Mesodermal cell (in vitro differentiated cells): ENCODE results near the gene ADGRE1.

Experiments used
- H3K27ac ChIP-seq: 2 replicates; pipeline ENCODE4 v1.7.0; 2013; ENCODE audit warnings: mild to moderate bottlenecking, low read depth, low read length, moderate library complexity; ENCODE audit not compliant: severe bottlenecking
- H3K36me3 ChIP-seq: 2 replicates; pipeline ENCODE4 v1.7.1; 2013; ENCODE audit warnings: mild to moderate bottlenecking, low read length, moderate library complexity; ENCODE audit not compliant: control insufficient read depth, insufficient read depth
- H3K4me1 ChIP-seq: one replicate; pipeline ENCODE4 v1.7.1; 2013; ENCODE audit warnings: mild to moderate bottlenecking, low read length; ENCODE audit not compliant: insufficient read depth, control insufficient read depth, poor library complexity, severe bottlenecking
- H3K4me3 ChIP-seq: 2 replicates; pipeline ENCODE4 v1.7.0; 2013; ENCODE audit warnings: low read length, control low read depth, mild to moderate bottlenecking; ENCODE audit not compliant: insufficient read depth, poor library complexity, severe bottlenecking; ENCODE audit errors: extremely low read depth
- H3K9me3 ChIP-seq: 2 replicates; pipeline ENCODE4 v1.7.1; 2013; ENCODE audit warnings: mild to moderate bottlenecking, low read length, moderate library complexity; ENCODE audit not compliant: control insufficient read depth
- WGBS, 2 experiments: methylation state at CpG; one replicate each; pipeline ENCODE4 v1.1.5; 2013; ENCODE audit warnings: missing lambda C conversion rate in 2 of 2; ENCODE audit not compliant: insufficient coverage in 2 of 2; 5-methylcytosine and 5-hydroxymethylcytosine counted together

The ADGRE1 gene

DNA sequence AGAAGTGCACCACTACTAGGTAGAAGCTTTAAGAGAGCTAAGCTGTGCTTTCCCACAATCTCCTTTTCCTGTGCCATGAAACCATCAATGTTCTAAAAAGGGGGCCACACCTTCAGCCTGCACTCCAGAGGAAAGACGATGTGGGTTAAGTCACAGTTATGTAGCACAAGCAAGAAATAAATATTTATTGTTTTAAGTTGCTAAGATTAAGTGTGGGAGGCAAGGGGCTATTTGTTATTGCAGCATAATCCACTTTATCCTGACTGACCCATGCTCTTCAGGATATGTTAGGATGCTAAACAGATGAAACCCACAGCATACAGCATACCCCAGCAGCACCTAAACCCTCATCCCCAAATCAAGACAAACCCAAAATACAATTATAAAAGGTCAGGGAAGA lies 69.2 kb downstream of the ADGRE1 start:
- WGBS, 2 experiments, result no CpG with 5 or more reads among the region's 1 CpG
- no peaks in the 10 kb centered on the region for H3K4me1 ChIP-seq
- no peak overlapping the region for H3K4me3 ChIP-seq
- peaks cover 69% of the 10 kb centered on the region for H3K9me3 ChIP-seq
- no peaks in the 10 kb centered on the region for H3K36me3 ChIP-seq
- no peak overlapping the region for H3K27ac ChIP-seq

DNA sequence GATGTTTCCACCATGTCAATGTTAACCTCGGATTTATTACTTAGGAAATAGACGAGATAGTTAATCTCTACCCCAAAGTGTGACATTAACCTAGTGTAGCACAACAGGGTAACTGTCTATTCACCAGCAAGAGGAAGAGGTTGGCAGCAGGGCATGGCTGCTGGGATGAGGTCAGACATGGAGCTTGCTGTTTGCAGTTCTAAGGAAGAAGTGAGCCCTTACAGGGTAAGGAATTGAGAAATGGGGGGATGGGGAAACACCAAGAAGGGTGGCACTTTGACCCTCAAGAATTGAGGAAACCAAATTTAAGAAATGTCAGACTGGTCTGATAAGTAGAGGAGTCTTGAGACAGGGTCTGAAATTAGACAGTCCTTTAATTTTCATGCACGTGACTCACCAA lies 71.4 kb downstream of the ADGRE1 start:
- H3K9me3 ChIP-seq, result peaks cover 71% of the 10 kb centered on the region
- H3K27ac ChIP-seq, result no peak overlapping the region
- WGBS, 2 experiments, result 53% methylated on average over 2 of the region's 3 CpGs; no CpG with 5 or more reads in 1 of the 2 experiments
- H3K4me1 ChIP-seq, result no peaks in the 10 kb centered on the region
- H3K4me3 ChIP-seq, result no peak overlapping the region
- H3K36me3 ChIP-seq, result no peaks in the 10 kb centered on the region

DNA sequence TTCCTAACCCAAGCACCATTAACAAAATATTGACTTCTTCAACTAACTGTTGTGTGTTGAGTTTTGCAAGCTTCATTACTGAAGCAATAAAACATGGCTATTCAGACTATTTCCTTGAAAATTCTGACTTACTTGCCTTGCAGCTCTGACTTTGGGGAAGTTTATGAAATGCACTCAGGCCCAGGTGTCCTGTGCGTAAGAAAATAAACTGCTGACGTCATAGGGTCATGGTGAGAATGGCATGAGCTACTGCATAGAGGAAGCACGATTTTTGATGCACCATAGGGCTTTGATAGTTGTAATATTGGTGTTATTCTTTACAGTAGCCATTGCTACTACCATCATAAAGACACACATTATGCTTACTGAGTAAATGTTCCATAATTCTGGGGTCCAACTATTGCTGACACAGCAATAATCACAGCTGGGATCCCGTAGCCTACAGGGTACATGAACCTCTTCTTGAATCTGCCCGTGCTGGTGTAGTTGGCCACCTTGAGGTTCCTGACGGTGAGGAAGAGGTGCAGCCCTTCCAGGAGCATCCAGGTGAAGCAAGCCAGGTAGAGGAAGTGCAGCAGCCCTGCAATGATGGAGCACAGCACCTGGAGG lies 76.0 kb downstream of the ADGRE1 start:
- WGBS, 2 experiments, result 61 to 62% methylated on average over 4 of the region's 6 CpGs
- H3K4me3 ChIP-seq, result no peak overlapping the region
- H3K36me3 ChIP-seq, result no peaks in the 10 kb centered on the region
- no peaks in the 10 kb centered on the region for H3K4me1 ChIP-seq
- H3K9me3 ChIP-seq, result peaks cover 58% of the 10 kb centered on the region
- H3K27ac ChIP-seq, result no peak overlapping the region

DNA sequence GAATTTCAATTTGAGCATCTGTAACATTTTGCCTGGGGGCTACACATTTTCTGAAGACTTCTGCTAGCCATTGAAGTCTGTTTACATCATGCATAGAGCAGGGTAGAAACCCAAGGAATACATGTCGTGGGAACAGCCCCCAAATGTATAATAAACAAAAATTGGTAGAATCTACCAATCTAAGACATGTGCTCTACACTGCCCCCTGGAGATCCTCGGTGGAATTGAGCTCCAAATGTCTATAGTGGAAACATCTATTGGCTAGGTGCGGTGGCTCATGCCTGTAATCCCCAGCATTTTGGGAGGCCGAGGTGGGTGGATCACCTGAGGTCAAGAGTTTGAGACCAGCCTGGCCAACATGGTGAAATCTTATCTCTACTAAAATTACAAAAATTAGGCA lies 76.6 kb downstream of the ADGRE1 start:
- no peak overlapping the region for H3K27ac ChIP-seq
- 48 to 55% methylated on average over 3 to 4 of the region's 4 CpGs for WGBS, 2 experiments
- no peak overlapping the region for H3K4me3 ChIP-seq
- no peaks in the 10 kb centered on the region for H3K36me3 ChIP-seq
- H3K4me1 ChIP-seq, result no peaks in the 10 kb centered on the region
- peaks cover 55% of the 10 kb centered on the region for H3K9me3 ChIP-seq

DNA sequence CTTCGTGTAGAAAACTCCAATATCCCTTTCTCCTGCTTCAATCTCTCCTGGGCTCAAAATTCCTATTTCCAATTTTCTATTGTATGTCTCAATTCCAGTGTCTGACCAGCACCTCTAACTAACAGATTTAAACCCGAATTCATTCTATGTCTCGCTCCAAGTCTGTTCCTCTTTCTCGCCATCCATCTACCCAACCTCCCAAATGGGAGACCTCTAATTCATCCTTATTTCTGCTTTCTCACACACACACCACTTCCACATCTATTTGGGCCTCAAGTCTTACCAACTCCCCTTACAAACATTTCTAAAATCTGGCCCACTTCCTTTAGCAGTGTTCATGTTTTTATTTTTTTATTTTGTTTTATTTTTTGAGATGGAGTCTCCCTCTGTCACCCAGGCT lies 80.6 kb downstream of the ADGRE1 start:
- Histone ChIP-seq H3K4me3 (no peak overlapping the region), H3K4me1 (no peaks in the 10 kb centered on the region), H3K36me3 (no peaks in the 10 kb centered on the region), H3K27ac (no peak overlapping the region), H3K9me3 (peaks cover 42% of the 10 kb centered on the region)
- 65 to 67% methylated on average over 4 of the region's 4 CpGs for WGBS, 2 experiments

DNA sequence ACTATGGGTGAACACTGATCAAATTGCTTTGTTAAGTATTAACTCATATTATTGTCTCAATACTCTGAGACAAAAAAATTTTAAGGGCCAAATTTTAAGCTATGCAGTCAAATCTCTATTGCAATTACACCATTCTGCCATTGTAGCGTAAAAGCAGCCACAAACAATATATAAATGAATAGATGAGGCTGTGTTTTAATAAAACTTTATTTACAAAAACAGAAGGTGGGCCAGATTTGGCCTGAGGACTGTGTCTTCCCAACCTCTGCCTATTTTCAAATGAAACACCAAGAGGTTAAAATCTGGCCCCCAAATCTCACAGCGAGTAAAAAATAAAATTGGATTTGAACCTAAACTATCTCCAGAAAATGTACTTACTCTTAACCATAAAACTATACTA lies 82.1 kb downstream of the ADGRE1 start:
- Histone ChIP-seq H3K4me3 (no peak overlapping the region), H3K36me3 (no peaks in the 10 kb centered on the region), H3K4me1 (no peaks in the 10 kb centered on the region), H3K9me3 (peaks cover 38% of the 10 kb centered on the region), H3K27ac (no peak overlapping the region)
- WGBS, 2 experiments, result no CpG with 5 or more reads among the region's 2 CpGs

DNA sequence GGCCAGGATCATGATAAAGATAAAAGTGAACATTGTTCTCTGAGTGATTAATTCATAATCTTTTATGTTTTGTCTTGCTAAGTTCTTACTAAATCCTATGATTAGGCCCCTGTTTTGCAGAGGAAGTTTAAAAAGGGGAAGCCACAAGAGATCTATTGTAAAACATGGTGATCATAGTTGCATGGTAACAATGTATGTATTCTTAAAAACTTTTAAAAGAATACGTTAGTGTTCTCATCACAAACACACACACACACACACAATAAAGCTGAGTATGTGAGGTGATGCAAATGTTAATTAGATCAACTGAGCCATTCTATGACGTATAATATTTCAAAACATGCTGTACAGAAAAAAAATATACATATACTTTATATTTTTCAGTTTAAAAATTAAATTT lies 82.6 kb downstream of the ADGRE1 start:
- WGBS, 2 experiments, result no CpG with 5 or more reads among the region's 2 CpGs
- peaks cover 41% of the 10 kb centered on the region for H3K9me3 ChIP-seq
- H3K27ac ChIP-seq, result no peak overlapping the region
- H3K36me3 ChIP-seq, result no peaks in the 10 kb centered on the region
- H3K4me1 ChIP-seq, result no peaks in the 10 kb centered on the region
- no peak overlapping the region for H3K4me3 ChIP-seq

DNA sequence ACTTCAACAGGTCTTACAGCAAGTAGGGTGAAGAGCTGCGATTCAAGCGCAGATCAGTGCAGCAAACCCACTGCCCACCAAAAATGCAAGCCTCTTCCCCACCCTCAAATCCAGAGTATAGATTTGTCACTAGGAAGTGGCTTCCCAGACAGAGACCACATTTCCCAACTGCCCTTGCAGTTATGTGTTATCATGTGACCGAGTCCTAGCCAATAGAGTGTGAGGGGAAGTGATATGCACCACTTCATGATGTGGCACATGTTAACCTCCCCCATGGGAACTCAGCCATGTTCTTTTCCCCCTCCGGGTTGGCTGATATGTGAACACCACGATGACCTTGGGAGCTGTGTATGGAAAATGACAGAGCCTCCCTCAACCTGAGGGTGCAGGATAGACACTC lies 83.1 kb downstream of the ADGRE1 start:
- Histone ChIP-seq H3K27ac (no peak overlapping the region), H3K36me3 (no peaks in the 10 kb centered on the region), H3K4me3 (no peak overlapping the region), H3K4me1 (no peaks in the 10 kb centered on the region), H3K9me3 (peaks cover 42% of the 10 kb centered on the region)
- WGBS, 2 experiments, result 46 to 100% methylated on average over 2 of the region's 5 CpGs

DNA sequence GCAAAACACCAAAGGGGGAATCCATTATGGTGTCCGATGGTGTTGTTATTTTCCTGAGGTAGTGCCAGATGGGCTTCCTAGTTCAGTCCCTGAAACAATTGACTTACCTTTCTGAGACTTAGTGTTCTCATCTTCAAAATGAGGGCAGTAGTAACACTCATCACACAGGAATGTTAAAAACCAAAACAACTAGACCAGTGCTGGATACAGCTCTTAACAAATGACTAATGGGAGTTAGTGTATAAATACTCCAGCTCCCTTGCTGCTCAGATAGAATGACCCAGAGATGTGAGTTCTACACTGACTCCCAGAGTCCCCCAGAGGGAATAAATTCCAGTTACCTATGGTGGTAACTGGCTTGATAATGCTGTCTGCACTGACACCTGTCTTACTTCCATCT lies 84.0 kb downstream of the ADGRE1 start:
- no peak overlapping the region for H3K4me3 ChIP-seq
- no CpG with 5 or more reads among the region's 1 CpG for WGBS, 2 experiments
- no peaks in the 10 kb centered on the region for H3K4me1 ChIP-seq
- no peaks in the 10 kb centered on the region for H3K36me3 ChIP-seq
- no peak overlapping the region for H3K27ac ChIP-seq
- peaks cover 50% of the 10 kb centered on the region for H3K9me3 ChIP-seq

DNA sequence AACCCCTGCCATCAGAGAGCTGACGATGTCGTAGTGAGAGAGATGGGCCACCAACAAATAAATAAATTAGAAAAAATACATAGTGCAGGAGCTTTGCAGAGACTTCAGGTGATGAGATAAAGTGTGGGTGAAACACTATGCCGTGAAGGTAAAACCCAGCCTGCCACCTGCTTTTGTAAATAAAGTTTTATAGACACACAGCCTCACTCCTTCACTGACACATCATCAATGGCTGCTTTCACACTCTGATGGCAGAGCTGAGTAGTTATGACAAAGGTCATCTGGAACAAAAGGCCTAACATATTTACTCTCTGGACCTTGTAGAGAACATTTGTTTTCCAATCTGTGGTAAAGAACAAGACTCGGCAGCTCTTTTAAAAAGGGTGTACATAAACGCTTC lies 88.8 kb downstream of the ADGRE1 start:
- H3K4me1 ChIP-seq, result no peaks in the 10 kb centered on the region
- no peaks in the 10 kb centered on the region for H3K36me3 ChIP-seq
- H3K9me3 ChIP-seq, result peaks cover 47% of the 10 kb centered on the region
- no peak overlapping the region for H3K4me3 ChIP-seq
- no peak overlapping the region for H3K27ac ChIP-seq
- WGBS, 2 experiments, result 70 to 85% methylated on average over 2 to 3 of the region's 5 CpGs

DNA sequence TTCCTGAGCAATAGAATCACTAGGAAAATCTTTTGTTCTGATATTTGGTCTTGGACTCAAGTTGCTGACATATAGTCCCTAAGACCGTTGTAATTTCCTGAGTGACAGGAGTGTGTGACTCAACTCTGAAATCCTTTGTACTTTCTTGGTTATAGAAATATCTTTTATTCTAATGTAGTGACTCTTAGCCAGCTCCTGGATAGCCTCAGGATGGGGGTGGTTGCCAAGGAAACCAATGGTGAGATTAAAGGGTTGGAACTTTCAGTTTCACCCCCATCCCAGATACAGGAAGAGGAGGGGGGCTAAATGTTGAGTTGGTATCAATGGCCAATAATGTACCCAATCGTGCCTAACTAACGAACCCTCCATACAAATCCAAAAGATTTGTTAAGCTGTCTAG lies 92.0 kb downstream of the ADGRE1 start:
- H3K27ac ChIP-seq, result no peak overlapping the region
- no peaks in the 10 kb centered on the region for H3K4me1 ChIP-seq
- peaks cover 50% of the 10 kb centered on the region for H3K9me3 ChIP-seq
- WGBS, 2 experiments, result 80 to 83% methylated on average over 1 of the region's 3 CpGs
- H3K4me3 ChIP-seq, result no peak overlapping the region
- H3K36me3 ChIP-seq, result no peaks in the 10 kb centered on the region
